ENCODE results near the gene OR5AN1.

The OR5AN1 gene

DNA sequence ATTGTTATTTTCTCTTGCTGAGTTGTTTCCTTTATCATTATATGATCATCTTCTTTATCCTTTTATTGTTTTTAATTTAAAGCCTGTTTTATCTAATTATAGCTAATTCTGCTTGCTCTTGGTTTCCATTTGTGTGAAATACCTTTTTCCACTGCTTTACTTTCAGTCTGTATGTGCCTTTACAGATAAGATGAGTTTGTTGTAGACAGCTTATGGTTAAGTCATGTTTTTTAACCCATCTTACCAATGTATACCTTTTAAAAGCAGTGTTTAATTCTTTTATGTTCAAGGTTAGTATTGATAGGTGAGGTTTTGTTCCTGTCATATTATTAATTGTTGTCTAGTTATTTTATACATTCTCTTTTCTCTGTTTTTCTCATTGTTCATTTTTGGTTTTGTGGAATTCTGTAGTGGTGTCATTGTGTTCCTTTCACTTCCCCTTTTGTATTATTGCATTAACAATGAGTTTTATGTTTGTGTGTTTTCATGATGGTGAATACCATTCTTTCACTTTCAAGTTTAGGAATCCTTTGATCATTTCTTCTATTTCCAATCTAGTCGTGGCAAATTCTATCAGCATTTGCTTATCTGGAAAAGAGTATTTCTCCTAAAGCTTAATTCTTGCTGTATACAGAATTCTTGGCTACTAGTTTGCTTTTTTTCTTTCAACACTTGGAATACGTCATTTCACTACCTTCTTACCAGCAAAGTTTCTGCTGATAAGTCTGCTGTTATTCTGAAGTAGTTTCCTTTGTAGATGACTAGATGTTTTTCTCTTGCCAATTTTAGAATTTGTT is 21.8 kb downstream of the OR5AN1 start:
- no peaks in the 10 kb centered on the region for H3K79me2 ChIP-seq (ENCODE audit: control insufficient read depth, insufficient read depth, low read length, unreplicated experiment)
- no peaks in the 10 kb centered on the region for H3K27me3 ChIP-seq (ENCODE audit: insufficient read depth, low read length)
- H3K36me3 ChIP-seq (ENCODE audit: insufficient read depth, low read length), result no peaks in the 10 kb centered on the region
- no peak overlapping the region for H2AFZ ChIP-seq (ENCODE audit: low read length, unreplicated experiment)
- H3K4me3 ChIP-seq (ENCODE audit: low read depth, low read length), result no peak overlapping the region
- no peak overlapping the region for H3K27ac ChIP-seq (ENCODE audit: low read depth, low read length)
- no peaks in the 10 kb centered on the region for H3K4me1 ChIP-seq (ENCODE audit: control insufficient read depth, insufficient read depth, low read length, unreplicated experiment)

DNA sequence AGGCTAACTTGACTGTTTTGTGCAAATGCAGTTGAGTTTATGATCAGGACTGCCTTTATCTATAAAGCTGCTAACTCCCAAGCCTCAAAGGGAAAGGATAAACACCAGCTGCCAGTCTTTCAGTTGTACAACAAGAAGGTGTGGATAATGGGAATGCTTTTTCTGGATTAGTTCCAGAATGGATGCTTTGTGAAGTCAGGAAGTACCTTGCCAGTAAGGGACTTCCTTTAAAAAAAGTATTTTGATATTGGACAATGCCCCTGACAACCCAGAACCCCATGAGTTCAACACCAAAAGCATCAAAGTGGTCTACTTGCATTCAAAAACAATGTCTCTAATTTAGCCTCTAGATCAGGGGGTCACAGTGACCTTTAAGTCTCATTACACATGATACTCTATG is 35.5 kb downstream of the OR5AN1 start:
- Histone ChIP-seq H3K79me2 (ENCODE audit: control insufficient read depth, insufficient read depth, low read length, unreplicated experiment) (no peaks in the 10 kb centered on the region), H3K27me3 (ENCODE audit: insufficient read depth, low read length) (peaks cover 6% of the 10 kb centered on the region; the same call in 1 of the 2 replicates), H3K27ac (ENCODE audit: low read depth, low read length) (no peak overlapping the region), H3K4me1 (ENCODE audit: control insufficient read depth, insufficient read depth, low read length, unreplicated experiment) (no peaks in the 10 kb centered on the region), H2AFZ (ENCODE audit: low read length, unreplicated experiment) (no peak overlapping the region), H3K36me3 (ENCODE audit: insufficient read depth, low read length) (no peaks in the 10 kb centered on the region), H3K4me3 (ENCODE audit: low read depth, low read length) (no peak overlapping the region)

DNA sequence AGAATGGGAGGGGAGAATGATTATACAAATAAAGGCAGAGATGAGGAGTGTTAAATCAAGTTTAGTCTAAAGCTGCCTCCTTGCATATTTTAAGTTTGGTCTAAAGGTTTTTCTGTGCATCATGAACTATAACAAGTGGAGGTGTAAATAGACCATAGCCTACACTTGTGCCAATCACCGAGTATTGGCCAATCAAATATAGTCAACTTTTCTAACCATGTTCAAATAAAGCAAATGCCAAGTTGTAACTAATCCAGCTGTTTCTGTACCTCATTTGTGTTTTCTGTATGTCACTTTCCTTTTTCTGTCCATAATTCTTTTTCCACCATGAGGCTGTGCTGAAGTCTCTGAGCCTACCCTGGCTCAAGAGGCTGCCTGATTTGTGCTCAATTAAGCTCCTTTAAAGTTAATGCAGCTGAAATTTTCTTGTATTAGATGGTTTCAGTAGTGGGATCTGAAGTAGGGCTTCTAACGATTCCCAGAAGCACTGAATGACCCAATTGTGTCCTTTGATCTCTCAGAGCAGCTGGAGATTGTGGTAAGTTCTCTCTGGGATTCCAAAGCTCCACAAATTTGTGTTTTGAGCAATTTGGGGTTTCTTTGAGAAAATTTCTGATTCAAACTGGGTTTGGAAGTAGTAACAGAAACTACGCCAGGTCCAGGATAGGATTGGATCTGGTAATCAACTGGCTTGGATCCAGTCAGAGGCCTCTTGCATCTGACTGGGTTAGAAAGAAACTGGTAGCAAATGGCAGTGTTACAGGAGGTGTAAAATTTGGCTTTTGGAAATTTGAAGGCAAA is 42.0 kb downstream of the OR5AN1 start:
- no peak overlapping the region for H2AFZ ChIP-seq (ENCODE audit: low read length, unreplicated experiment)
- no peak overlapping the region for H3K27ac ChIP-seq (ENCODE audit: low read depth, low read length)
- H3K27me3 ChIP-seq (ENCODE audit: insufficient read depth, low read length), result peaks cover 4% of the 10 kb centered on the region; the same call in 1 of the 2 replicates
- H3K4me1 ChIP-seq (ENCODE audit: control insufficient read depth, insufficient read depth, low read length, unreplicated experiment), result no peaks in the 10 kb centered on the region
- no peaks in the 10 kb centered on the region for H3K79me2 ChIP-seq (ENCODE audit: control insufficient read depth, insufficient read depth, low read length, unreplicated experiment)
- H3K4me3 ChIP-seq (ENCODE audit: low read depth, low read length), result no peak overlapping the region
- no peaks in the 10 kb centered on the region for H3K36me3 ChIP-seq (ENCODE audit: insufficient read depth, low read length)

DNA sequence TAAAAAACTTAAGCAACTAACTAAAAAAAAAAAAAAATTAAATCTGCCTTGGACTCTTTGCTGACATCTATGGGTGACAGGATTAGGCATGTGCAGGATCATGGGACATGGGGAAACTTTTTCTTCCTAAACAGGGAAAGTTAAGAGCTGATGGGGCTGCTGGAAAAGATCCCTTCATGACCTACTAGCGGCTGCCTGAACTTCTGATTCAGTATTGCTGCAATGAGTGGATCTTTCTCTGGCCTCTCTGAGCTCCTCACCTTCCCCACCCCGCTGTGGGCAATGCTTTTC is 42.5 kb downstream of the OR5AN1 start:
- no peaks in the 10 kb centered on the region for H3K27me3 ChIP-seq (ENCODE audit: insufficient read depth, low read length)
- H3K79me2 ChIP-seq (ENCODE audit: control insufficient read depth, insufficient read depth, low read length, unreplicated experiment), result no peaks in the 10 kb centered on the region
- no peak overlapping the region for H2AFZ ChIP-seq (ENCODE audit: low read length, unreplicated experiment)
- H3K4me3 ChIP-seq (ENCODE audit: low read depth, low read length), result no peak overlapping the region
- no peaks in the 10 kb centered on the region for H3K36me3 ChIP-seq (ENCODE audit: insufficient read depth, low read length)
- H3K27ac ChIP-seq (ENCODE audit: low read depth, low read length), result no peak overlapping the region
- H3K4me1 ChIP-seq (ENCODE audit: control insufficient read depth, insufficient read depth, low read length, unreplicated experiment), result no peaks in the 10 kb centered on the region

DNA sequence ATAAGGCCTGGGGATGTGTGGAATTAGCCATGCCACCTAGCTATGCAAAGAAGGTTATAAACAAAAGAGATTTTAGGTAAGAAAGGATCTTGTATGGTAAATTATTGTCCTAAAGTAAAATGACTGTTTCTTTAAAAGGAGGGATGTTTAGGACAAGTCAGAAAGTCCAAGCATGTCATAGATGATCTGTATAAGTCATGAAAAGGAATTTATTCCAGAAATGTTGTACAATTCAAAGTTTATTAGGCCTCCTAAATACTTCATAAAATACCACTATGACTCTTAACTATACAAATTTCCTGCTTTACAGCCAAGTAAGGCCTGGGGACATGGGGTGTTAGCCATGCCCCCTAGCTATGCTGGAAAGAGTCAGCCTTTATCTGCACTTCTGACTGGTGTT is 44.9 kb downstream of the OR5AN1 start:
- no peak overlapping the region for H3K27ac ChIP-seq (ENCODE audit: low read depth, low read length)
- H3K4me3 ChIP-seq (ENCODE audit: low read depth, low read length), result no peak overlapping the region
- no peak overlapping the region for H2AFZ ChIP-seq (ENCODE audit: low read length, unreplicated experiment)
- no peaks in the 10 kb centered on the region for H3K79me2 ChIP-seq (ENCODE audit: control insufficient read depth, insufficient read depth, low read length, unreplicated experiment)
- H3K4me1 ChIP-seq (ENCODE audit: control insufficient read depth, insufficient read depth, low read length, unreplicated experiment), result no peaks in the 10 kb centered on the region
- no peaks in the 10 kb centered on the region for H3K36me3 ChIP-seq (ENCODE audit: insufficient read depth, low read length)
- H3K27me3 ChIP-seq (ENCODE audit: insufficient read depth, low read length), result no peaks in the 10 kb centered on the region

DNA sequence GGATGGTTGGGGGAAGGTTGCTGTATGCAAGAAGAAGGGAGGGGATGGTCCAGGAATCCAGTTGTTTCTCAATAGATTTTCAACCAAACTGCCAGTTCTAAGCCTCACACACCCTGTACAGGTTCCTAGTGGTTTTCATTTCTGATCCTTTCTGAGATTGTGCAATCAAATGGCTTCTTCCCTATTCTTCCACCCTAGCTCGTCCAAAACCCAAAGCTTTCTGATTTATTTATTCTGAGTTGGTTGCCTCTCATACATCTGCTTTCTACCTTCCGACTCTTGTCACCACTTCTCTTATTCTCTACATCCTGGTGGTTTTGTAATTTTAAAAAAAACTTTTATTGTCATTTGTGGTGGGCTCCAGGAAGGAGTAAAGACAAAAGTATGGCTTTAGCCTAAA is 55.0 kb downstream of the OR5AN1 start:
- H3K36me3 ChIP-seq (ENCODE audit: insufficient read depth, low read length), result no peaks in the 10 kb centered on the region
- H3K27ac ChIP-seq (ENCODE audit: low read depth, low read length), result no peak overlapping the region
- H3K4me3 ChIP-seq (ENCODE audit: low read depth, low read length), result no peak overlapping the region
- no peaks in the 10 kb centered on the region for H3K79me2 ChIP-seq (ENCODE audit: control insufficient read depth, insufficient read depth, low read length, unreplicated experiment)
- H2AFZ ChIP-seq (ENCODE audit: low read length, unreplicated experiment), result no peak overlapping the region
- no peaks in the 10 kb centered on the region for H3K4me1 ChIP-seq (ENCODE audit: control insufficient read depth, insufficient read depth, low read length, unreplicated experiment)
- peaks cover 16% of the 10 kb centered on the region for H3K27me3 ChIP-seq (ENCODE audit: insufficient read depth, low read length)

DNA sequence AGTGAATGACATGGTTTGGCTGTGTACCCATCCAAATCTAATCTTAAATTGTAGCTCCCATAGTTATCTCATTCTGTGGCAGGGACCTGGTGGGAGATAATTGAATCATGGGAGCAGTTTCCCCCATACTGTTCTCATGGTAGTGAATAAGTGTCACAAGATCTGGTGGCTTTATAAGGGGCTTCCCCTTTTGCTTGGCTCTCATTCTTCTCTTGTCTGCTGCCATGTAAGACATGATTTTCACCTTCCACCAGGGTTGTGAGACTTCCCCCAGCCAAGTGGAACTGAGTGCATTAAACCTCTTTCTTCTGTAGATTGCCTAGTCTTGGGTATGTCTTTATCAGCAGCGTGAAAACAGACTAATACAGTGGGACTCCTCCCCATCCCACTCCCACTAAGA is 56.4 kb downstream of the OR5AN1 start:
- H3K79me2 ChIP-seq (ENCODE audit: control insufficient read depth, insufficient read depth, low read length, unreplicated experiment), result no peaks in the 10 kb centered on the region

DNA sequence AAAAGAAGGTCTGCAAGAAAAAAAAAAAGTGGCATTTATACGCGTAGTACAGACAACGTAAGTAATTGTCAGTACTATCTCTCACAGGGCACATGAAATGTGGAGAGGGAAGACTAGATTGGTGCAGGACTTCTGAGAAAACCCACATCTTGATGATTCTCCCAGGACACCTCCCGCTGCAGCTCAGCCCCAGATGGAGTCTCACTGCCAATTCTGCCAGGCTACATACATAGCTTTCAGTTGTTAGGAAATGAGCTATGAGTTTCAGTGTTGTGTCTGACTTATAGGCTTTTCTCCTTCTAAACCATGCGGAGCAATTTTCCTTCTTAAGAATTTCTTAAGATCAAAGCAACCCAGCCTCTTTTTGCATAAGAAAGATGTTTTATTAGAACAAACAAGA is 57.9 kb downstream of the OR5AN1 start:
- no peak overlapping the region for H2AFZ ChIP-seq (ENCODE audit: low read length, unreplicated experiment)
- peaks cover 24% of the 10 kb centered on the region for H3K27me3 ChIP-seq (ENCODE audit: insufficient read depth, low read length)
- H3K27ac ChIP-seq (ENCODE audit: low read depth, low read length), result no peak overlapping the region
- H3K4me3 ChIP-seq (ENCODE audit: low read depth, low read length), result no peak overlapping the region
- H3K79me2 ChIP-seq (ENCODE audit: control insufficient read depth, insufficient read depth, low read length, unreplicated experiment), result no peaks in the 10 kb centered on the region
- no peaks in the 10 kb centered on the region for H3K4me1 ChIP-seq (ENCODE audit: control insufficient read depth, insufficient read depth, low read length, unreplicated experiment)
- no peaks in the 10 kb centered on the region for H3K36me3 ChIP-seq (ENCODE audit: insufficient read depth, low read length)

More for the DNA sequence above, 56.4 kb downstream of the OR5AN1 start:
- Histone ChIP-seq H2AFZ (ENCODE audit: low read length, unreplicated experiment) (no peak overlapping the region), H3K4me3 (ENCODE audit: low read depth, low read length) (no peak overlapping the region), H3K27ac (ENCODE audit: low read depth, low read length) (no peak overlapping the region), H3K4me1 (ENCODE audit: control insufficient read depth, insufficient read depth, low read length, unreplicated experiment) (no peaks in the 10 kb centered on the region), H3K27me3 (ENCODE audit: insufficient read depth, low read length) (peaks cover 24% of the 10 kb centered on the region), H3K36me3 (ENCODE audit: insufficient read depth, low read length) (no peaks in the 10 kb centered on the region)

DNA sequence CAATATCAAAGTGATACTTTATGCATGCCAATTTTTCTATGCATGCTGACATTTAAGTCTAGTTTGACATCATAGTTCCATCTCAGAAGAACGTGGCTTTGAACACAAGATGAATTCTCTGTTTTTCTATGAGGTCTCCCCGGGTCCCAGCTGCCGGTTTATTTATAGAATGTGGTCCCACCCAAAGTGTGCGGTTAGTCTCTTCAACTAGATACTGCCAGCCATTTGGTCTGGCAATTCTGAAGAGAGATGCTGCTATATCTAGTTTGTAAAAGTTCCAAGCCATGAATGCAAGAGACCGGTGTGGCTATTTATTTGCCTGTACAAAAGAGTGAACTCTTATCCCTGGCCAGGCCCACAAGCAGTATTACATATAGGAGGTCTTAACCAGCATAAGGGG is 58.3 kb downstream of the OR5AN1 start:
- Histone ChIP-seq H3K27me3 (ENCODE audit: insufficient read depth, low read length) (peaks cover 24% of the 10 kb centered on the region), H3K27ac (ENCODE audit: low read depth, low read length) (no peak overlapping the region), H3K4me1 (ENCODE audit: control insufficient read depth, insufficient read depth, low read length, unreplicated experiment) (no peaks in the 10 kb centered on the region), H2AFZ (ENCODE audit: low read length, unreplicated experiment) (no peak overlapping the region), H3K79me2 (ENCODE audit: control insufficient read depth, insufficient read depth, low read length, unreplicated experiment) (no peaks in the 10 kb centered on the region), H3K4me3 (ENCODE audit: low read depth, low read length) (no peak overlapping the region), H3K36me3 (ENCODE audit: insufficient read depth, low read length) (no peaks in the 10 kb centered on the region)

DNA sequence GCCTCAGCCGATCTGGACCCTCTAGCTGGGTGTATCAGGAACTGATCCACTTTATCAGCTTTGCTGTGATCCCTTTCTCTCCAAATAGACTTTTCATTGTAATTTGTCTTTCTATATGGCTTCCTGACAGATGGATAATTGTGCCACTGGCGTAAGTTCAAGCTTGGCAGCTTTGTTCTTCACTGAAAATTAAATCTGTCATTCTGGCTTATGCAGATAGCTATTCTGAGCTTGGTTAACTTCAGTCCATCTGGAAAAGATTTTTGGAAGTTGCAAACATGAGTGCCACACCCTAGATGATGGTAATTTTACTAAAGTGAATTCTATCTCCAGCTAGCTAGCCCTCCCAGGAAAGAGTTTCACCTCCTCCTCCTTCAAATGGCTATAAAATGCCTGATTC is 59.5 kb downstream of the OR5AN1 start:
- Histone ChIP-seq H2AFZ (ENCODE audit: low read length, unreplicated experiment) (no peak overlapping the region), H3K4me3 (ENCODE audit: low read depth, low read length) (no peak overlapping the region), H3K4me1 (ENCODE audit: control insufficient read depth, insufficient read depth, low read length, unreplicated experiment) (no peaks in the 10 kb centered on the region), H3K79me2 (ENCODE audit: control insufficient read depth, insufficient read depth, low read length, unreplicated experiment) (no peaks in the 10 kb centered on the region), H3K27me3 (ENCODE audit: insufficient read depth, low read length) (peaks cover 24% of the 10 kb centered on the region), H3K27ac (ENCODE audit: low read depth, low read length) (no peak overlapping the region), H3K36me3 (ENCODE audit: insufficient read depth, low read length) (no peaks in the 10 kb centered on the region)

Measured in ACC112 (cell line).